HuH-7 (cell line): ENCODE data around the gene LNPK.
"Not testable (repeated sequence)": the region's sequence is repeated elsewhere in the genome, so short reads cannot be mapped to it uniquely, and the experiment has no call there.

Experiments used
- DNase-seq: peaks from one replicate; pipeline ENCODE4 v3.0.0; 2011; ENCODE audit warnings: low spot score

LNPK gene

DNA sequence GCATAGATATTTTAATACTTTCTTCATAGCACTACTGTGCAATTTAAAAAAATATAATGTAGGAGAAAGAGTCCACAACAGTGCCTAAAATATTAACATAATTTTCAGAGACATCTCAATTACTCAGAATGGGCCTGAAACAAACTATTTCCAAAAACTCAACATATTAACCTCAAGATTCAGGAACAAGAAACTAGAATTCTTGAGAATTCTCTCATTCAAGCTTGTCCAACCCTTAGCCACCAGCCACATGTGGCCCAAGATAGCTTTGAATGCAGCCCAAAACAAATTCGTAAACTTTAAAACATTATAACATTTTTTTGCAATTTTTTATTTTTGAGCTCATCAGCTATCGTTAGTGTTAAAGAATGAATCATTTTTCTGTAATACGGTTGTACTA is 35.2 kb downstream of the LNPK start:
- no peak for DNase-seq

DNA sequence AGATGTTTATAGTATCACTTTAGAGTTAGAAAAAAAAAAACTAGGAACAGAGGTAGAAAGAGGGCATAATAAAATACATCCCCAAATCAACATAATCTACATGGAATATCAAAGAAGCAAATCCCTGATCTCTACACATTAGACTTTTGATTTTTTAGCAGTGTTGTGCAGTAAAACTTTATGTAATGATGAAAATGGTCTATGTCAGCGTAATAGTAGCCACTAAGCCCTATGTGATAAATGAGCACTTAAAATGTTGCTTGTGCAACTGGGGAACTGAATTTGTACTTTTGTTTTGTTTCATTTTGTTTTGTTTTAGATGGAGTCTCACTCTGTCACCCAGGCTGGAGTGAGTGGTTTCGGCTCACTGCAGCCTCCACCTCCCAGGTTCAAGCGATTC is 36.3 kb downstream of the LNPK start:
- DNase-seq: no peak

DNA sequence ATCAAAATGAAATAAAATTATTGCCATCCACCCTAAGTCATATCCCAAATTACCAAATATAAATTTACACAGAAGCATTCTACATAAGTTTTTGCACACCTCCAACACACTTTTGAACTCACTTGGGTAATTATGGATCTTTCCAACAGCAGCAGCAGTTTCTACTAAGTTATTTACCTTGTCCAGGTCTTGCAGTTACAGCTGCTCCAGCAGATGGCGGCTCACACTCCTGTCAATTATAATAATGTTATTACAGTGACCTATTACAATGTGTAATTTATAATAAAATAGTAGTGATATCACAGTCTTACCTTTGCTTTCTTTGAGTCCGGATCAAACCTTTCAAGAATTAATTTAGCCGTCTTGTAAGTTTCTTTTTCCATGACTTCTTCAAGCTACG is 37.9 kb downstream of the LNPK start:
- peak; percentile 4 for DNase-seq

DNA sequence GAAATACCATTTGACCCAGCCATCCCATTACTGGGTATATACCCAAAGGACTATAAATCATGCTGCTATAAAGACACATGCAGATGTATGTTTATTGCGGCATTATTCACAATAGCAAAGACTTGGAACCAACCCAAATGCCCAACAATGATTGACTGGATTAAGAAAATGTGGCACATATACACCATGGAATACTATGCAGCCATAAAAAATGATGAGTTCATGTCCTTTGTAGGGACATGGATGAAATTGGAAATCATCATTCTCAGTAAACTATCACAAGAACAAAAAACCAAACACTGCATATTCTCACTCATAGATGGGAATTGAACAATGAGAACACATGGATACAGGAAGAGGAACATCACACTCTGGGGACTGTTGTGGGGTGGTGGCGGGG is 38.9 kb downstream of the LNPK start:
- DNase-seq: not testable (repeated sequence)

DNA sequence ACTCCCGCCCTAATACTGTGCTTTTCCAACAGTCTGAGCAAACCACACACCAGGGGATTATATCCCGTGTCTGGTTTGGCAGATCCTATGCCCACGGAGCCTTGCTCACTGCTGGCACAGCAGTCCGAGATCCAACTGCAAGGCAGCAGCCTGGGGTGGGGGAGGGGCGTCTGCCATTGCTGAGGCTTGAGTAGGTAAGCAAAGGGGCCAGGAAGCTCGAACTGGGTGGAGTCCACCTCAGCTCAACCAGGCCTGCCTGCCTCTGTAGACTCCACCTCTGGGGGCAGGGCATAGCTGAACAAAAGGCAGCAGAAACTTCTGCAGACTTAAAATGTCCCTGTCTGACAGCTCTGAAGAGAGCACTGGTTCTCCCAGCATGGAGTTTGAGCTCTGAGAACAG is 44.2 kb downstream of the LNPK start:
- no peak for DNase-seq

DNA sequence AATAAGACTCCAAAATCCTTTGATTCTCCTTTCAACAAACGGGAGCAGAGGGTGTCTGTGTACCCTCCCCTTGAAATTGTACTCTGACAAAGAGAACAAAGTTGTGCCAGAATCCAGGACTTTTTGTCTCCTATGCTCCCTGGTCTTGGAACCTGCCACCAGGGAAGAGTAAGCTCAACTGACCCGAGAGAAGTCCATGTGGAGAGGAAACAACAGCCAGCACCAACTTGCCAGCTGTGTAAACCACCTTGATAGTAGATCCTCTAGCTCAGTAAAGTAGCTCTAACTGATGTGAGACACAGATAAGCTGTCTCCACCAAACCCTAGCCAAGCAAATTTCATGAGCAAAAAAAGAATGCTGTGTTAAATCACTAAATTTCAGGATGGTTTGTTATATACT is 46.9 kb downstream of the LNPK start:
- DNase-seq: no peak

DNA sequence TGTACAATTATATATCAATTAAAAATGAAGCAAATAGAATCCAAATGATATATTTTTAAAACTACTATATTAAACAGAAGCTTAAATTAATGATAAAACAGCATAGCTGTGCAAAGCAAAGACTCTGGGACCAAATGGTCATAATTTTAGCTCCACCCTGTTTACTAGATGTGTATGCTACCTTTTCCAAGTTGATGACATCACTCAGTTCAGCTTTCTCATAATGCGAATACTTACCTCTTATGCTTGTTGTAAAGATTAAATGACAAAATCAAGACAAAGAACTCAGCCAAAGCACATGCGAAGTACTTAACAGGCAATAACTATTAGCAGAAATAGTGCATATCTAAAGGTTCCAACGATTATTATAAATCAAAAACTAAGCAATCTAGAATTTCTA is 51.6 kb downstream of the LNPK start:
- DNase-seq: no peak

DNA sequence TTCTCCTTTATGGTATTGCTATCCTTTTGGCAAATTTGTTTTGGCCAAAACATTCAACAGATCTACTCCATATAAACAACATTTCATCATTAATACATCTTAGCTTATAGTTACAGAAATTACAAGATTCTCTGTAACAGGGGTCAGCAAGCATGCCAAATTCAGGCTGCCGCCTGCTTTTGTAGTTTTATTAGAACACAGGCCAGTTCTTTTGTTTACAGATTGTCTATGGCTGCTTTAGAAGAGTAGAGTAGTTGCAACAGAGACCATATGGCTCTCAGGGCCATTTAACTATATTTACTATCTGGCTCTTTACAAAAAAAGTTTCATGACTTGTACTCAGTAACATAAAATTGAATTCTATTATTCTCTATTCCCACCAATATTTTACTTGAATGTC is 53.9 kb downstream of the LNPK start:
- no peak for DNase-seq

DNA sequence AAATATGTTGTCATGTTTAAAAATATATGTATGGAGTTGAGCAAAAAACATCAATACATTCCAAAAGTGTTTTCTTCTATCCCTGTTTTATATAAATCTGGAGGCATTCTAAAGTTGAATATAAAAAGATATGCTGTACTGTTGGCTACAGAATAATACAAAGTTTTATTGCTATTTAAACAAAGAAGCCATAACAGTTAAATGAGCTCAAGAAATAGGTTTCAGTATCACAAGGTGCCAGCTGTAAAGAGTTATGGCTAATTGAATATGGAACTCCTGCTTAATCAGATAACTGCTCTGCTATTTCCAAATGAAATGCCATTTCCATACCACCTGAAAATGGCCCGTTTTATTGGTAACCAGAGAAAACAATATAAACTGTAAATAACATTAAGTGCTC is 55.0 kb downstream of the LNPK start:
- no peak for DNase-seq

DNA sequence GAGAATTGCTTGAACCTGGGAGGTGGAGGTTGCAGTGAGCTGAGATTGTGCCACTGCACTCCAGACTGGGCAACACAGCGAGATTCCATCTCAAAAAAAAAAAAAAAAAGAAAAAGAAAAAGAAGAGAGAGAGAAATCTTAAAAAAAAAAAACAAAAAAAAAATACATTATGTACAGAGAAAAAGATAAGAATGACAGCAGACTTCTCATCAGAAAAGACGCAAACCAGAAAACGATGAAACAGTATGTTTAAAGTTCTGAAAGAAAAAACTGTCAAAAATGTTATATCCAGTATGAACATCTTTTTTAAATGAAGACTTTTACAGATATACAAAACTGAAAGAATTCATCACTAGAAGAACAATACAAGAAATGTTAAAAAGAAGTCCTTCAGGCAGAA is 60.4 kb downstream of the LNPK start:
- DNase-seq: no peak

DNA sequence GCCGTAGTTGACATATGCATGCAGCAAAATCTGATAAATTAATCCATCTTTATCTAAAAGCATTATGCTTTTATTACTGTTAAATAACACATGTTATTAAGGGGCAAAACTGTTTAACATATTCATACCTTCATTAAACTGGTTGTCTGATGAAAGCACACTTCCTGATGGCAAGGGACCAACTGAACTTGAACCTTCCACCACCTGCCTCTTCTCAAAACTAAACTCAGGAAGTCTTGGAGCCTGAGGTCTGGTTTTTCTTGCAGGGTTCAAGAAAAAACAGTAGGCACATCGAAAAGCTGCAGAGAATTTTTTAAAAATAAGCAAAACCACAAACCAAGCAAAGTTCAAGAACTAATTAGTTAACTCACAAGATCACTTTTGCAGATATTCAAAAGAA is 64.9 kb downstream of the LNPK start:
- DNase-seq: no peak

DNA sequence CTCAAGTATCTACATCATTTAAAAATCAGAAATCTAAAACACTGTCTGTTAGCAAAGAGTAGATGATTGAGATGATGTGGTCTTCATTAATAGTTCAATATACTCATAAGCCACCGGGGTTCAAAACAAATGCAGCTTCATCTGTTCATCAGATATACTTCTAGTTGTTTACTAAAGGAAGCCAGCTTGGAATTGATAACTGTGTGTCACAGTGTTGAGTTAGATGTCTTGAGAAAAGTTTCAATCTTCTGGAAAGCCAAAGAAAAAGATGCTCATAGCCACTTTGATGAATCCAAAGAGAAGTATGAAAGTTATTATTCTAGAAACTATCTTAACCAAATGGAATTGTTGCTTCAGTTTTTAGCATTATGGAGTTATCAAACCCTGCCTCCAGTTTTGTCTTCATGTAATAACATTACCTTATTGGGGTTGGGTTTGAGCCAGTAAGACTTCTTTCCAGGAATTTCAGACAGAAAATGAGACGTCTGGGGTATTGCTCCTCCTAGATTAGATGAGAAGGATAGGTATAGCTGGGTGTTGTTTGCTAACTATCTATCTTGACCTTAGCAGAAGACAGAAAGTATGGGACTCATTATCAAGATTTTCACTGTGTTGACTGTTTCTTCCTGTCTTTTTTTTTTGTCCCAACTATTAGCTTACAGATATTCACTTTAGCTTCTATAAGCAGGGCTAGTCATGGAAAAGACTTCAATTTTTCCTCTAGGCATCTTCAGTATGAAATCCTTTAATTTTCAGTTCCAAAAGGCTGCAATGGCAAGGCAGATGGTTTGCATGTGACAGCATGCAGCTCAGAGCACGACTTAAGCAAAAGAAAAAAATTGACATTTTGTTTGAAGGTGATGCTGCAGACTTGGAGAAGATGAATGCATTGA is 66.5 kb downstream of the LNPK start:
- no peak for DNase-seq

DNA sequence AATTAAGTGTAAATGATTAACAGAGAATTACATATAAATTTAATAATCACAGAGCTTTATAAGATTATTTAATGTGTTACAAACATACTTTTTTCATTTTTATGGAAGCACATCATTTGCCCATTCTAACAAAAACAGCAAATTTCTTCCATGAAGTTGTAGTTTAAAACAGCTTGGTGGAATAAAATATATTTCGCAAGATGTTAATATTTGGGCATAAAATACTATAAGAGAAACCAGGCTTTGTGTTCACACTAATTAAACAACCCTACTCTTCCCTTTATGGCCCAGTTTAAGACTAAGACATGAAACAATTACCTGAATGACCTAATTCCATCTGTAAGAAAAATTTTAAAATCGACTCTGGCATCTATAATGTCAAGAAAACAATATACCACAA is 69.4 kb downstream of the LNPK start:
- DNase-seq: no peak

DNA sequence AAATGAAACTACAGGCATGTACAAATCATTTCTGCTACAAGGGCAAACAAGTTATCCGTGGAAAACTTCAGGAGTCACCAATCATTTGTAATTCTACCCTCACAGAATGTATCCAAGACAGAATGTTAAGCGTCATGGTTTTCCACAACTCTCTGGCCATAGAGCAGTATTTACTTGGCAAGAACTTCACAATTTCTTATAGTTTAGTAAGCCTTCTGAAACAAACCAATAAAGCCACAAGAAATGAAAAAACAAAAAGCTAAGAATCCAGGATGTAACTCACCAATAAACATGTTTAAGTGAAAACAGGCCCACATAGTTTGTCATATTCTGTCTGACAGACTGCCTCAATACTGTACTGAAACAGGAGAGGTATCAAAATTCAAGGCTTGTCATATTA is 70.3 kb downstream of the LNPK start:
- DNase-seq: no peak

DNA sequence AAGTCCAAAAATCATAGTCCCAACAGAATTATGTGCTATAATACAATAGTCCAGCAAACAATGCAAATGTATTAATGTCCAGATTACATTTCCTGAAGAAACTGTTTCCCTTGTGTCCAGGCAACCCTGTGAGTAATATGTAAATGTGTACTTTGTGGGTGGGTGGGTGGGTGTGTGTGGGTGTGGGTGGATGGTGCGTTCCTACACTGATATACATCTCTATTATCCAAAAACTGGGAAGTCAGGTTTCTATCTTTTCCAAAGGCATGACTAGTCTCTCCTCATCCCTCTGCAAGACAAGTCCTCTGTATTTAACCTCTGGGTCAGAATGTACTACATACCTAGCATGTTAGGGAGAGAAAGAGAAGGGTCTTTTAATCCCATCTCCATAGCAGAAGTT is 71.6 kb downstream of the LNPK start:
- DNase-seq: no peak

DNA sequence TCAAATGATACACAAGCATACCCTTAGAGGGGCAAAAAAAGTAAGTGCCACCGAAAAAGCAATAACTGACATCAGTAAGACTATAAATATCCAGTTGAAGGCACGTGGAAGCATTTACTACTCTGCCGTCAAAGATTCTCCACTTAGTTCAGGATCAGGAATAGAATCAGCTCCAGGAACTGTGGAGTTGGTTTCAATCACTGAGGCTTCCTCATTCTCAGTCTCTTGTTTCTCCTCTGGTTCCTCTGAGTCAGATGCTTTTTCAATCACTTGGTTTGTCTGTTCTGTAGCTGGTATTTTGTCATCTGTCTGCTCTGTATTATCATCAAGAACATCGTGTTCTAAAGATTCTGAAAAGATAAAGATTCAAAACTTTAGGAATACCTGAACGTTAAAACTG is 72.2 kb downstream of the LNPK start:
- DNase-seq: no peak

DNA sequence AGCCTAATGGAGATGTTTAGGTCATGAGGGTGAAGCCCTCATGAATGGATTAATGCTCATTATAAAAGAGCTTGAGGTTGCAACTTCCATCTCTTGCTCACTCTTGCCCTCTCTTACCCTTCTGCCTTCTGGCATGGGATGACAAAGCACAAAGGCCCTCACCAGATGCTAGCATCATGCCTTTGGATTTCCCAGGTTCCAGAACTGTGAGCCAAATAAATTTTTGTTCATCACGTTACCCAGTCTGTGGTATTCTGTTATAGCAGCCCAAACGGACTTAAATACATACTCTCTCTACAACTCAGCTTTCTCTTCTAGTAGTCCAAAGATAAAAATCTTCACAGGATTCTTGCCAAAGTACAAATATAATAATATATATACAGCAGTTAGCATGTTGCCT is 75.8 kb downstream of the LNPK start:
- DNase-seq: no peak

DNA sequence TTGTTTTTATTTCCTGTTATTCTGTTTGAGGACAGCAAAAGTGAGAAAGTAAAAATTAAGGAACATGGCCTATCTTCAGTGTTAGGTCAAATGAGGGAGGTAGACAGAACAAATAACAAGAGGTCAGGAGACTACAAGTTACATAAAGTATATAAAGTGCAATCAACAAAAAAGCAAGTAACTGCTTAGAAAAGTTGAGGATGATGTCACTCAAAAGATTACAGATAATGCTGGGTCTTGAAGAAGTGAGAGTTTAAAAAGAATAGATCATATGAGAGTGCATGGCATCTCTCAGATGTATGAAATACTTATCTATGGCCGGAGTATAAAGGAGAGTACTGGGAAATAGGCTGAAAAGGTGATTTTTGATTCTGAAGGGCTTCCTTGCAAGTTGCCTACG is 79.9 kb downstream of the LNPK start:
- DNase-seq: no peak

DNA sequence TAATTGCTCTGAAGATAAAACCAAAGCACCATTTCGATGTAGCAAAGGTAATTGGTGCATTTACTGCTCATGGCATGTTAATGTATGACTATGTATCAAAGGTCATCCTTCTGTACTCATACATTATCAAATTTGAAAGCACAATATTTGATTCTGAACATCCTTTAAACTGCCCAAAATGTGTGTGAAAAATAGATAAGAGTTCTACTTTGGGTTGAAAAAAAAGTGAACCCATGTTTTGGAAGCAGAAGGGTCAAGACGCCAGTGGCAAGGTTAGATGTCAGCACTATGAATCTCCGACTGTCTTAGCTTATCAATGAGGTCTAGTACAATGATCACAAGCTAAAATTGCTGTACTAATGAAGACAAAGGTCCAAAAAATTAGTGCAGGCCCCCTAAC is 83.1 kb downstream of the LNPK start:
- DNase-seq: no peak

DNA sequence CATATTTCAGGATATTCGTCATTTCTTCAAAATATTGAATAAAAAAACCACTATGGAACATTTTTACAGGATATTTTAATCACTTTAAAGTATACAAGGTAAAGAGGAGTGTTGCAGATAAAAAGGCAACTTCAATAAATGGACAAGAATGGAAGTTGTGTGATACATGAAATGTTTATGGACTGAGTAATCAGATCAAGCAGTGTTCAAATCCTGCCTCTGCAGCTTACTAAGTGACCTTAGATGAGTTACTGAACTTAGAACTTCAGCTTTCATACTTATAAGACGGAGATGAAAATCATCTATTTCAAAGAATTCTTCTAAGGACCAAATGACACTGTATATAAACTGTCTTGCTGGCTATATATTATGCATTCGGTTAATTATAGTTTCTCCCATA is 87.2 kb downstream of the LNPK start:
- no peak for DNase-seq

DNA sequence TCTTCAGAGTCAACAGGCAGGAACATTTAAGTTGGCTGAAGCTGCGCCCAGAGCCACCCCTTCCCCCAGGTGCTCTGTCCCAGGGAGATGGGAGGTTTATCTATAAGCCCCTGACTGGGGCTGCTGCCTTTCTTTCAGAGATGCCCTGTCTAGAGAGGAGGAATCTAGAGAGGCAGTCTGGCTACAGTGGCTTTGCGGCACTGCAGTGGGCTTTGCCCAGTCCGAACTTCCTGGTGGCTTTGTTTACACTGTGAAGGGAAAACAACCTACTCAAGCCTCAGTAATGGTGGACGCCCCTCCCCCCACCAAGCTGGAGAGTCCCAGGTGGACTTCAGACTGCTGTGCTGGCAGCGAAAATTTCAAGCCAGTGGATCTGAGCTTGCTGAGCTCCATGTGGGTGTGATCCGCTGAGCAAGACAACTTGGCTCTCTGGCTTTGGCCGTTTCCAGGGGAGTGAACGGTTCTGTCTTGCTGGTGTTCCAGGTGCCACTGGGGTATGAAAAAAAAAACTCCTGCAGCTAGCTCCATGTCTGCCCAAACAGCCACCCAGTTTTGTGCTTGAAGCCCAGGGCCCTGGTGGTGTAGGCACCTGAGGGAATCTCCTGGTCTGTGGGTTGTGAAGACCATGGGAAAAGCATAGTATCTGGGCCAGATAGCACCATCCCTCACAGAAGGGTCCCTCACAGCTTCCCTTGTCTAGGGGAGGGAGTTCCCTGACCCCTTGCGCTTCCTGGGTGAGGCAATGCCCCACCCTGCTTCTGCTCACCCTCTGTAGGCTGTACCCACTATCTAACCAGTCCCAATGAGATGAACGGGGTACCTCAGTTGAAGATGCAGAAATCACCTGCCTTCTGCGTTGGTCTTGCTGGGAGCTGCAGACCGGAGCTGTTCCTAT is 88.0 kb downstream of the LNPK start:
- DNase-seq: not testable (repeated sequence)

DNA sequence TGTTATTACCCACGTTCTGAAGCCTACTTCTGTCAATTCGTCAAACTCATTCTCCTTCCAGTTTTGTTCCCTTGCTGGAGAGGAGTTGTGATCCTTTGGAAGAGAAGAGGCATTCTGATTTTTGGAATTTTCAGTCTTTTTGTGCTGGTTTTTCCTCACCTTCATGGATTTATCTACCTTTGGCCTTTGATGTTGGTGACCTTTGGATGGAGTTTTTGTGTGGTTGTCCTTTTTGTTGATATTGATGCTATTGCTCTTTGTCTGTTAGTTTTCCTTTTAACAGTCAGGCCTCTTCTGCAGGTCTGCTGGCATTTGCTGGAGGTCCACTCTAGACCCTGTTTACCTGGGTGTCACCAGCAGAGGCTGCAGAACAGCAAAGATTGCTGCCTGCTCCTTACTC is 88.8 kb downstream of the LNPK start:
- DNase-seq: not testable (repeated sequence)

DNA sequence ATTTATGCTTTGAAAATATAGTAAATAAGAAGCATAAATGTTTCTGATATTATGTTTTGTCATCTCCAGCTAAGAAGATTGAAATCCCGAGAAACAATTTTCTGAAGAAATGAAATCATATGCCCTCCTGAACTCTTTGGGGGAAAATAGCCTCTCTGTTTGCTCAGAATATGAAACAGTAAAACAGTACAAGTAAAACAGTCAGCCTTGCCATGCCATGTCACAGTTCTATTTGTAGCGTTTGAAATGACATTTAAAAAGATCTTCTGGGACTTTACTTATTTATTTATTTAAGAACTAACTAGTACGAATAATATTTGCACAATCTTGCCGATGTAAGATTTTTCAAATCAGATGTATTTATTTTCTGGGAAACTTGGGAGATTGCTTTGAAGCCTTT is 98.0 kb downstream of the LNPK start:
- DNase-seq: no peak
